Ovary (tissue), 9 donors: ENCODE data around the gene TXNRD2. TPM values are rescaled to one million over a fixed set of nuclear protein-coding genes. Genes with fewer than 3 reads are reported as not detected.

Experiments
- DNase-seq, 5 donors: peaks; one replicate each; pipeline ENCODE4 v3.0.0-alpha.2; 2019 to 2020
- H3K27ac ChIP-seq, 2 donors: fragments of 200-600 bp; one replicate each; pipeline versions ENCODE4 v1.5.1 to v1.8.0; 2019 to 2022
- H3K27me3 ChIP-seq: fragments of 200-600 bp; one replicate; pipeline ENCODE4 v1.8.0; 2022
- H3K36me3 ChIP-seq: fragments of 200-600 bp; sonication (generic); one replicate; pipeline ENCODE4 v1.5.1; 2019
- H3K4me1 ChIP-seq: one replicate; pipeline ENCODE4 v1.8.1; 2013; ENCODE audit warnings: mild to moderate bottlenecking, moderate library complexity; ENCODE audit not compliant: insufficient read depth
- H3K4me3 ChIP-seq: fragments of 200-600 bp; sonication (generic); one replicate; pipeline ENCODE4 v1.5.1; 2017
- H3K9me3 ChIP-seq, 2 donors: fragments of 200-600 bp in 1 of 2; sonication (generic) in 1 of 2; one replicate each; pipeline versions ENCODE4 v1.5.1 to v1.8.1; 2013 to 2019; ENCODE audit warnings: mild to moderate bottlenecking in 1 of 2, moderate library complexity in 1 of 2
- CTCF ChIP-seq, 3 donors: fragments of 450-650 bp in 2 of 3; fragments of 200-600 bp in 1 of 3; IDR thresholded peaks; one replicate each; pipeline versions ENCODE4 v1.5.1 to v1.8.0; 2016 to 2022; ENCODE audit warnings: antibody characterized with exemption in 3 of 3, mild to moderate bottlenecking in 1 of 3
- EP300 ChIP-seq: sonication (generic); formaldehyde crosslinking; IDR thresholded peaks from one replicate; pipeline ENCODE4 v1.6.1; 2017; ENCODE audit warnings: antibody characterized with exemption
- POLR2A ChIP-seq: fragments of 450-650 bp; IDR thresholded peaks from one replicate; pipeline ENCODE4 v1.6.1; 2017; ENCODE audit warnings: antibody characterized with exemption, mild to moderate bottlenecking, moderate library complexity
- WGBS, 3 donors: extraction: QIAGEN DNeasy Blood & Tissue Kit in 1 of 3; methylation state at CpG; one replicate each; pipeline versions ENCODE4 v1.1.5 to v1.1.7; 2013 to 2017; 5-methylcytosine and 5-hydroxymethylcytosine counted together
- intact Hi-C, 4 donors: fragments of 100-400 bp; cut with DNase I; formaldehyde crosslinking; loops; one replicate each; pipeline versions ENCODE4 v1.11.0 to v1.15.1; 2022 to 2023
- polyA plus RNA-seq, 2 donors: library from polyadenylated mRNA; stranded (reverse); fragments of 200-250 nt in 1 of 2; fragments of 350-450 nt in 1 of 2; fragmentation: Illumina TruSeq in 1 of 2; extraction: RNeasy Lipid Tissue Mini Kit (QIAGEN cat#74804) in 1 of 2; gene quantifications; one replicate each; pipeline ENCODE4 v1.2.3, GENCODE V29; 2013 to 2014
- total RNA-seq, 7 donors: library from RNA; depleted of rRNA in 2 of 7; stranded (reverse); fragments of >200 nt in 2 of 7; fragmentation: NEBNext Ultra II Directional in 3 of 7; extraction: Animal tissue kit (Norgen Biotek cat#: 25700) in 3 of 7; gene quantifications; one replicate each; pipeline versions ENCODE4 v1.1.0 to v1.2.4, GENCODE V29; 2016 to 2023
- donor health status: DM: no; HTN: no; CAD: no; lungs with moderate emphysema.
- donor health status: DM: no; HTN: no; CAD: no.
- donor health status: Bipolar disorder and iron deficiency.
- donor health status: DM: yes; HTN: yes; CAD: no.
- donor health status: DM: no; HTN: no; CAD: no.
- donor health status: DM: yes; HTN: yes; CAD: no.

Gene TXNRD2
- total and polyA plus RNA-seq, 9 donors: 21.3 to 37.8 (median 26.9) TPM

- Histone ChIP-seq H3K27me3 (no peaks in the 10 kb centered on the region), H3K4me1 (no peaks in the 10 kb centered on the region), H3K9me3 (no peaks in the 10 kb centered on the region), H3K27ac (no peak overlapping the region), H3K4me3 (no peak overlapping the region), H3K36me3 (no peaks in the 10 kb centered on the region)
- intact Hi-C loops: loop anchor here in 1 of 4 donors (10.0 kb wide), 1 partner anchor 147 kb away; the partner anchor contains the start of genes RANBP1 and TRMT2A
- 81 to 90% (median 88%) methylated on average over 7 of the region's 7 CpGs for WGBS, 3 donors
- DNase-seq: no peak
- TF ChIP-seq CTCF (IDR thresholded peaks at IDR 0.05): no peak
- no peak for TF ChIP-seq POLR2A
- no peak for TF ChIP-seq EP300
Measured at GRCh38 chr22:19967850-19968449, 26.3 kb upstream of the TXNRD2 start.

- Histone ChIP-seq H3K4me1 (peaks cover 1% of the 10 kb centered on the region), H3K4me3 (no peak overlapping the region), H3K9me3 (no peaks in the 10 kb centered on the region), H3K27me3 (no peaks in the 10 kb centered on the region), H3K36me3 (no peaks in the 10 kb centered on the region), H3K27ac (no peak overlapping the region)
- 67 to 72% (median 68%) methylated on average over 20 of the region's 20 CpGs for whole genome bisulfite sequencing, 3 donors
- TF ChIP-seq POLR2A: no peak
- TF ChIP-seq EP300: no peak
- no peak for TF ChIP-seq CTCF (IDR thresholded peaks at IDR 0.05)
- no peak for DNase-seq
- intact Hi-C loops: loop anchor here in 1 of 4 donors (10.0 kb wide), 1 partner anchor 148 kb away; the partner anchor contains the start of genes RANBP1 and TRMT2A
Measured at GRCh38 chr22:19966908-19967750, 25.5 kb upstream of the TXNRD2 start.

GRCh38 chr22:19965771-19966709 is 24.4 kb upstream of the TXNRD2 start:
- Histone ChIP-seq H3K27ac (no peak overlapping the region), H3K4me1 (peaks cover 1% of the 10 kb centered on the region), H3K9me3 (no peaks in the 10 kb centered on the region), H3K4me3 (no peak overlapping the region), H3K36me3 (no peaks in the 10 kb centered on the region), H3K27me3 (no peaks in the 10 kb centered on the region)
- 75 to 81% (median 79%) methylated on average over 10 of the region's 10 CpGs for WGBS, 3 donors
- no peak for DNase-seq
- TF ChIP-seq POLR2A (no peak), EP300 (no peak), CTCF (IDR thresholded peaks at IDR 0.05) (no peak)
- intact Hi-C loops: loop anchor here in 1 of 4 donors (10.0 kb wide), 1 partner anchor 149 kb away; the partner anchor contains the start of genes RANBP1 and TRMT2A
